ENCODE results near the gene MPZL1.

MPZL1 gene

DNA sequence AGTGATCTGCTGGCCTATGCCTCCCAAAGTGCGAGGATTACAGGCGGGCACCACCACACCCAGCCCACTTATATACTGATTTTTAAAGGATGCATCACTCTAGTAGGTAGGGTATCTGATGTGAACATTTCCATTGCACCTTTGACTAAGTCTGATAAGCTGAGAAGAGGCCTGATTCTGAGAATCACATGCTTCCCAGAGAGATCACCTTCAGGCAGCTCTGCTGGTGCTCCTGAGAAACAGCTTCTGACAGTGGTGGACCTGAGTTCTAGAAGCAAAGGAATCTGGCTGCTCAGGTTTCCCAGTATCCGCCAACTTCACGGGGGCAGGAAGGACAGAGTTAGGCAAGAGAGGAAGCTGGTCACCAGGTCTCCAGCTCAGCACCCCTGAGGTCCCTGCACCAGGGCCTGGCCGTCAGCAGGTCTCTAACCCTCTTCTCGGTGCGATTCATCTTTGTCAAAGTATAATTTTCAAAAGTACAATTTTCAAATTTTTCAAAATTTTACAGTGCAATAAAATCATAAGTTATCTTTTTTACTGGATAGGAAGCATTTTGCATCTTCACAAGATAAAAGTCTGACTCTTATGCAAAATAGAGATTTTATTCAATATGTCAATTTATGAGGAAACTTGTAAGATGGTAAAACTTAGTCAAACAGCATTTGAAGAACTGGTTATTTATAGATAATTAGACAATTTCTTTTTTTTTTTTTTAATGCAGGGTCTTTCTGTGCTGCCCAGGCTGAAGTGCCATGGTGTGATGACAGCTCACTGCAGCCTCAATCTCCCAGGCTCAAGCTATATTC is 25.8 kb upstream of the MPZL1 start:
- DNase-seq = no peak

DNA sequence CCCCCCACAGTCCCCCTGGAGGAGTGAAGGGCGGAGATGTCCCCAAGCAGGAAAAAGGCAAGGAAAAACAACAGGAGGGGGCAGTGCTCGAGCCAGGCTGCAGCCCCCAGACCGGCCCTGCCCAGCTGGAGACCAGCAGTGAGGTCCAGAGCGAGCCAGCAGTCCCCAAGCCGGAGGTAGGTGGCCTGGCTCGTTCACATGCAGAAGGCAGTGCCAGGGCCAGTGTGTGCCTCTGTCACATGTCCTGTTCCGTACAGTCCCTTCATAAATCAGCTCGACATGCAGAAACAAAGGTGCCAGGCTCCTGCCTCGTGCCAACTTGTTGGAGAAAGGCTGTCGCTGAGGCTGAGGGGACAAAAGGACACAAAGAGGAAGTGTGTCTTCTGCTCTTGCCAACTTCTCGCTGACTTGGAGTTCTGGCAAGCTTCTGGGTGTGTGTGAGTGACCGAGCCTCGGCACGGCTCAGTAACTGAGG is 24.1 kb upstream of the MPZL1 start:
- DNase-seq = no peak

- no peak for DNase-seq
These were observed 23.5 kb upstream of the MPZL1 start for GRCh38 chr1:167698313-167698712.

DNA sequence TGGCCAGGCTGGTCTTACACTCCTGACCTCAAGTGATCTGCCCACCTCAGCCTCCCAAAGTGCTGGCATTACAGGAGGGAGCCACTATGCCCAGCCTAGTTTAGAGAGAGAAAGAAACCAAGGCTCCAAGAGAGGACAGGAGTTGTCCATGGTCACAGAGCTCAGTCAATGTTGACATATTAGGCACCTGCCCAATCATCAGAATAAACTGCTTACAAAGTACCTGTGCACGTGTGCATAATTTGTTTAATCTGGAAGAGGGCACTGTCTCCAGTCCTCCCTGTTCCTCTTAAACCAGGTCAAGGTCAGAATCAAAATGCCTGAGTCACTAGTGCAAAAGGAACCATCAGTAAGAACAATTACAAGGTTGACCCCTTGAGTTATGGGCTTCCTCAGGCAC is 20.3 kb upstream of the MPZL1 start:
- no peak for DNase-seq

- DNase-seq = no peak
These were observed 18.2 kb upstream of the MPZL1 start for GRCh38 chr1:167703557-167703956.

- DNase-seq = no peak
These were observed 17.1 kb upstream of the MPZL1 start for GRCh38 chr1:167704715-167705114.

DNA sequence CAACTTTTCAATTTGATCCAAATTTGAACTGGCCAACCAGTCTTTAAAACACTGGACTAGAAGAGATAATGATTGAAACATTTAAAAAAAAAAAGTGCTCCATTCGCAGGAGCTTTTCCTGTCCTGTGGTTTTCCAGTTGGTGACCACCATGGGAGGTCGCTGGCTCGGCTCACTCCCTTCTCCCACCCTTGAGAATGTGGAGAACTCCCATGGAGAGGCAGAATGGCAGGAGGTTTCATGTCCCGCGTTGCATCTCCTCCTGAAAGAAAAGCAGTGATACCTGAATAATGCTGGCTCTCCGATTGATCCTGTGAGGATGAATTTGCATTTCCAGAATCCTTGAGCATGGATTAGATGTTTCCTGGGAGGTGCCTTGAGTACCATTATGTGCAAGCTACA is 16.5 kb upstream of the MPZL1 start:
- no peak for DNase-seq

- no peak for DNase-seq
These were observed 15.4 kb upstream of the MPZL1 start for GRCh38 chr1:167706363-167706762.

DNA sequence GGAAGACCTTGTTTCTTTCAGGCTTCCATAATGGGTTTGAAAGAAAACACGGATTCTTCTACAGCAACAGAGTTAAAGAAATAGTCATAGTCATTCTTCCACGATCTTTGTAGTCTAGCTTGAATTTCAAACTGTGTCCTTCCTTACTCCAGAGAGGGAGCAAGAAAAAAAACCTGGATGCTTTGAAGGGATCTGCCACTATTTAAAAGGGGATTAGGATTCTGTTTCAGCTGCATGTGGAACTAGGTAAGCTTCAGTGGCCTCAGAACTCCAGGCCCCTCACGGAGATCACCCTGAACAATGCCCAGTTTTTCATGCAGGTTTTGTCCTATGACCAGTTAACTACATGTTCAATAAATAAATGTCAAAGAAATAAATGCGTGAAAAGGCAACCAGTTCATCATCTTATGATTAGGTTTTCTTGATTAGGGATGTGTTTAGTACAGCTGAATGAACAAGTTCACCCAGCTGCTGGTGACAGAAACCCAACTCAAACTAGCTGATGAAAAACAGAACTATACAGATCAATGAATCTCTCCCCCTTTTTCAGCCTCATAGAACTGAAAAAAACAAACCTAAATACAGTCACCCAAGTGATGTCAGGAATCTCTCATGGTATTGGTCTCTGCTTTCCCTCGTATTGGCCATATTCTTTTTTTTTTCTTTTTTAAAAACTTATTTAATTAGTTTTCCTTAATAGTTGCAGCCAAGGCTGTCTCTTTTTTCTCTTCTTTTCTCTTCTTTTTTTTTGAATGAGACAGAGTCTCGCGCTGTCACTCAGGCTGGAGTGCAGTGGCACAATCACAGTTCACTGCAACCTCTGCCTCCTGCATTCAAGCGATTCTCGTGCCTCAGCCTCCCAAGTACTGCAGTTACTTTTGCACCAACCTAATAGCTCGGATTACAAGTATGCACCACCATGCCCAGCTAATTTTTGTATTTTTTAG is 14.6 kb upstream of the MPZL1 start:
- DNase-seq = no peak

DNA sequence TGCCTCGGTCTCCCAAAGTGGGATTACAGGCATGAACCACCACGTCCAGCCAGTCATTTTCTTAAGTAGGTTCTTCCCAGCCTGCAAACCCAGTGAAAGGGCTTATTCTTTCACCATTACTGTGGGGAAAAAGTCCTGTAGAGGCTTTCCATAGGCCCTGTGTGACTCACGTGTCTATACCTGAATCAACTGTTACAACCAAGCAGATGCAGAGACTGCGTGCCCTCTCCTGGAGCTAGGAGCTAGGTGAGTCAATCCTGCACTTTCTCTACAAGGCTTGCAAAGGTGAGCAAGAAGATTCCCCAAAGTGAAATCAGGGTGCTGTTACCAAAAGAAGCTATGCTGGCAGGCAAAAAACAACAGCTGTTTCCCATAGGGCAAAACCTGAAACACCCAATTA is 13.8 kb upstream of the MPZL1 start:
- DNase-seq = no peak

GRCh38 chr1:167708940-167709389 is 12.8 kb upstream of the MPZL1 start:
- no peak for DNase-seq

GRCh38 chr1:167710836-167711235 is 10.9 kb upstream of the MPZL1 start:
- DNase-seq = no peak

GRCh38 chr1:167711797-167712196 is 10.0 kb upstream of the MPZL1 start:
- no peak for DNase-seq

- DNase-seq = no peak
These were observed 8.3 kb upstream of the MPZL1 start for GRCh38 chr1:167713330-167714081.

- no peak for DNase-seq
These were observed 7.7 kb upstream of the MPZL1 start for GRCh38 chr1:167714098-167714438.

GRCh38 chr1:167714439-167715156 is 7.2 kb upstream of the MPZL1 start:
- peak; percentile 63 for DNase-seq

GRCh38 chr1:167715157-167715999 is 6.4 kb upstream of the MPZL1 start:
- peak; percentile 91 for DNase-seq

DNA sequence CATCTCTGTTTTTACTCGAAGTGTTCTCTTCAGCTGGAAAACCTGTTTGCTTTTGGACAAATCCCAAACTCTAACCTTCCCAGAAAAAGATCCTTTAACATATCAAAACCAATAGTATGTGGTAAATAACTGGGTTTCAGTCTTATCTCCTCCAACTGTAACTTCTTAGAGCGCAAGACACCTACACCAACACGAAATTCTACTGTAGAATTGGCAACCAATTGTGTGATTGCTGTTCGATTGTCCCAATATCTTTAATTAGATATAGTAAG is 5.8 kb upstream of the MPZL1 start:
- DNase-seq = no peak

GRCh38 chr1:167717351-167717750 is 4.4 kb upstream of the MPZL1 start:
- no peak for DNase-seq

- no peak for DNase-seq
These were observed 2.7 kb upstream of the MPZL1 start for GRCh38 chr1:167718914-167719691.

All from NCI-H748 treated with DMSO at 0.1 percent for 48 hours (cell line).